Fibroblast of lung (primary cell): ENCODE results near the gene ZNF207. TPM values are rescaled to one million over a fixed set of nuclear protein-coding genes. Genes with fewer than 3 reads are reported as not detected.
"Not testable (repeated sequence)": the region's sequence is repeated elsewhere in the genome, so short reads cannot be mapped to it uniquely, and the experiment has no call there.

ENCODE experiments used
- DNase-seq, 2 donors: peaks; one replicate each; pipeline versions ENCODE4 v3.0.0 to v3.0.0-alpha.2; 2010; ENCODE audit warnings: low read depth in 2 of 2
- H2AFZ ChIP-seq: 2 replicates; pipeline ENCODE4 v1.5.1; 2012; ENCODE audit warnings: low read length, control low read depth, inconsistent platforms
- H3K27ac ChIP-seq: 2 replicates; pipeline ENCODE4 v1.5.1; 2011; ENCODE audit warnings: low read length, control low read depth; ENCODE audit not compliant: insufficient read depth
- H3K27me3 ChIP-seq: 2 replicates; pipeline ENCODE4 v1.5.1; 2011; ENCODE audit warnings: mild to moderate bottlenecking, low read length; ENCODE audit not compliant: control insufficient read depth, insufficient read depth
- H3K36me3 ChIP-seq: 2 replicates; pipeline ENCODE4 v1.5.1; 2011; ENCODE audit warnings: low read length; ENCODE audit not compliant: control insufficient read depth, insufficient read depth
- H3K4me1 ChIP-seq: 2 replicates; pipeline ENCODE4 v1.5.1; 2011; ENCODE audit warnings: low read length; ENCODE audit not compliant: control insufficient read depth, insufficient read depth; ENCODE audit errors: extremely low read depth
- H3K4me2 ChIP-seq: 2 replicates; pipeline ENCODE4 v1.5.1; 2011; ENCODE audit warnings: low read length, control low read depth; ENCODE audit not compliant: insufficient read depth; ENCODE audit errors: extremely low read depth
- H3K4me3 ChIP-seq, 4 experiments: fragments of 200-600 bp in 1 of 4; sonication (generic) in 1 of 4; replicated peaks in 1 of 4; 2 replicates each; pipeline ENCODE4 v1.5.1; 2011 to 2016; ENCODE audit warnings: low read length in 4 of 4, low read depth in 3 of 4, mild to moderate bottlenecking in 3 of 4, control low read depth in 2 of 4, inconsistent platforms in 1 of 4, mixed read lengths in 1 of 4; ENCODE audit not compliant: insufficient read depth in 1 of 4; ENCODE audit errors: control extremely low read depth in 1 of 4
- H3K79me2 ChIP-seq: 2 replicates; pipeline ENCODE4 v1.5.1; 2012; ENCODE audit warnings: mild to moderate bottlenecking, low read length, inconsistent platforms; ENCODE audit not compliant: control insufficient read depth, insufficient read depth
- H3K9ac ChIP-seq: 2 replicates; pipeline ENCODE4 v1.5.1; 2011; ENCODE audit warnings: mild to moderate bottlenecking, low read length, control low read depth; ENCODE audit not compliant: insufficient read depth
- H3K9me3 ChIP-seq: 2 replicates; pipeline ENCODE4 v1.5.1; 2012; ENCODE audit warnings: low read depth, low read length; ENCODE audit not compliant: control insufficient read depth, insufficient read depth
- H4K20me1 ChIP-seq: 2 replicates; pipeline ENCODE4 v1.5.1; 2011; ENCODE audit warnings: low read length; ENCODE audit not compliant: control insufficient read depth, insufficient read depth; ENCODE audit errors: extremely low read depth
- EZH2 ChIP-seq: IDR thresholded peaks from 2 replicates; pipeline ENCODE4 v1.5.1; 2012; ENCODE audit warnings: low read length, control low read depth, mild to moderate bottlenecking; ENCODE audit errors: missing control alignments
- polyA plus RNA-seq, 2 donors: library from polyadenylated mRNA; depleted of rRNA in 1 of 2; stranded (reverse) in 1 of 2; unstranded in 1 of 2; fragments of >200 nt; gene quantifications; 2 replicates each; pipeline ENCODE4 v1.2.1, GENCODE V29; 2011 to 2012; ENCODE audit warnings: missing spikeins in 1 of 2
- total RNA-seq: library from RNA; depleted of rRNA; stranded (reverse); fragments of >200 nt; gene quantifications from 2 replicates; pipeline ENCODE4 v1.2.1, GENCODE V29; 2014
- TF ChIP-seq, protein P1 (sequence below), 2 donors: IDR thresholded peaks in 1 of 2; conservative IDR thresholded peaks in 1 of 2; 1 replicate in 1 of 2; 2 replicates in 1 of 2; pipeline ENCODE4 v1.5.1; 2011 to 2012; ENCODE audit warnings: low read length in 2 of 2, control low read depth in 1 of 2, inconsistent platforms in 1 of 2, low read depth in 1 of 2, mild to moderate bottlenecking in 1 of 2

Gene ZNF207
- total and polyA plus RNA-seq, 2 donors (not counting 1 experiment from before 2014, with no cell fraction given): 75.3 to 279 TPM

GRCh38 chr17:32318071-32318470, 31.9 kb upstream of the ZNF207 start:
- peaks cover 5% of the 10 kb centered on the region for H3K27me3 ChIP-seq
- no peak for DNase-seq
- TF ChIP-seq, protein P1, sequence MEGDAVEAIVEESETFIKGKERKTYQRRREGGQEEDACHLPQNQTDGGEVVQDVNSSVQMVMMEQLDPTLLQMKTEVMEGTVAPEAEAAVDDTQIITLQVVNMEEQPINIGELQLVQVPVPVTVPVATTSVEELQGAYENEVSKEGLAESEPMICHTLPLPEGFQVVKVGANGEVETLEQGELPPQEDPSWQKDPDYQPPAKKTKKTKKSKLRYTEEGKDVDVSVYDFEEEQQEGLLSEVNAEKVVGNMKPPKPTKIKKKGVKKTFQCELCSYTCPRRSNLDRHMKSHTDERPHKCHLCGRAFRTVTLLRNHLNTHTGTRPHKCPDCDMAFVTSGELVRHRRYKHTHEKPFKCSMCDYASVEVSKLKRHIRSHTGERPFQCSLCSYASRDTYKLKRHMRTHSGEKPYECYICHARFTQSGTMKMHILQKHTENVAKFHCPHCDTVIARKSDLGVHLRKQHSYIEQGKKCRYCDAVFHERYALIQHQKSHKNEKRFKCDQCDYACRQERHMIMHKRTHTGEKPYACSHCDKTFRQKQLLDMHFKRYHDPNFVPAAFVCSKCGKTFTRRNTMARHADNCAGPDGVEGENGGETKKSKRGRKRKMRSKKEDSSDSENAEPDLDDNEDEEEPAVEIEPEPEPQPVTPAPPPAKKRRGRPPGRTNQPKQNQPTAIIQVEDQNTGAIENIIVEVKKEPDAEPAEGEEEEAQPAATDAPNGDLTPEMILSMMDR (conservative IDR thresholded peaks at IDR 0.05 in 1 of 2, IDR thresholded peaks at IDR 0.05 in 1 of 2; ENCODE audit: low read depth in 1 of 2, low read length in 2 of 2): no peak
- TF ChIP-seq EZH2: no peak
- no peak overlapping the region for H3K9ac ChIP-seq
- H3K4me2 ChIP-seq: no peak overlapping the region
- no peak overlapping the region for H3K4me3 ChIP-seq
- no peak overlapping the region for H3K27ac ChIP-seq
- no peaks in the 10 kb centered on the region for H3K36me3 ChIP-seq
- H2AFZ ChIP-seq: no peak overlapping the region
- no peaks in the 10 kb centered on the region for H3K9me3 ChIP-seq
- no peaks in the 10 kb centered on the region for H3K4me1 ChIP-seq
- H3K79me2 ChIP-seq: no peaks in the 10 kb centered on the region
- H4K20me1 ChIP-seq: no peaks in the 10 kb centered on the region

- H4K20me1 ChIP-seq: no peaks in the 10 kb centered on the region
- TF ChIP-seq, protein P1 (conservative IDR thresholded peaks at IDR 0.05 in 1 of 2, IDR thresholded peaks at IDR 0.05 in 1 of 2; ENCODE audit: low read depth in 1 of 2, low read length in 2 of 2): peak; percentile 97 to 99
- no peak for TF ChIP-seq EZH2
- H2AFZ ChIP-seq: no peak overlapping the region
- H3K27me3 ChIP-seq: peaks cover 3% of the 10 kb centered on the region
- no peaks in the 10 kb centered on the region for H3K4me1 ChIP-seq
- no peaks in the 10 kb centered on the region for H3K9me3 ChIP-seq
- no peak overlapping the region for H3K9ac ChIP-seq
- no peak overlapping the region for H3K27ac ChIP-seq
- H3K36me3 ChIP-seq: no peaks in the 10 kb centered on the region
- H3K4me2 ChIP-seq: no peak overlapping the region
- peak; percentile 16 to 53 for DNase-seq
- no peaks in the 10 kb centered on the region for H3K79me2 ChIP-seq
- no peak overlapping the region for H3K4me3 ChIP-seq
Measured at GRCh38 chr17:32319548-32319905, 30.4 kb upstream of the ZNF207 start.

DNA sequence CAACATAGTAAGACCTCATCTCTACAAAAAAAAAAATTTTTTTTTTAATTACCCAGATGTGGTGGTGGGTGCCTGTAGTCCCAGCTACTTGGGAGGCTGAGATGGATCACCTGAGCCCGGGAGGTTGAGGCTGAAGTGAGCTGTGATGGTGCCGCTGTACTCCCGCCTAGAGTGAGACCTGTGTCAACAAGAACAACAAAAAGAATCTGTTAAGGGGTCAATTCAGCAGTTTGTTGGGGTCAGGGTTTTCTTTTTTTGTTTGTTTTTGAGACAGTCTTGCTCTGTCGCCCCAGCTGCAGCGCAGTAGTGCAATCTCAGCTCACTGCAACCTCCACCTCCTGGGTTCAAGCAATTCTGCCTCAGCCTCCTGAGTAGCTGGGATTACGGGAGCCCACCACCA, 29.9 kb upstream of the ZNF207 start:
- not testable (repeated sequence) for H3K4me1 ChIP-seq, H3K27ac ChIP-seq, H3K79me2 ChIP-seq, H3K36me3 ChIP-seq, H4K20me1 ChIP-seq, H3K27me3 ChIP-seq, H3K4me2 ChIP-seq, H3K9ac ChIP-seq, H3K4me3 ChIP-seq, H2AFZ ChIP-seq, DNase-seq, H3K9me3 ChIP-seq
